ENCODE data around the gene MFSD11.
A peak's percentile ranks its signal among the peaks of the same experiment; 100 is the strongest.
"Not testable (repeated sequence)": the region's sequence is repeated elsewhere in the genome, so short reads cannot be mapped to it uniquely, and the experiment has no call there.

Gene MFSD11

GRCh38 chr17:76748657-76749056 is 10.7 kb downstream of the MFSD11 start:
- no peak for DNase-seq

GRCh38 chr17:76751416-76751993 is 13.6 kb downstream of the MFSD11 start:
- no peak for DNase-seq

GRCh38 chr17:76752006-76752405 is 14.1 kb downstream of the MFSD11 start:
- DNase-seq: no peak

- no peak for DNase-seq
Measured at GRCh38 chr17:76753061-76753961, 15.4 kb downstream of the MFSD11 start.

GRCh38 chr17:76755285-76755684 is 17.4 kb downstream of the MFSD11 start:
- DNase-seq: no peak

- DNase-seq: no peak
Measured at GRCh38 chr17:76757256-76757655, 19.3 kb downstream of the MFSD11 start.

GRCh38 chr17:76758570-76758969 is 20.7 kb downstream of the MFSD11 start:
- no peak for DNase-seq

GRCh38 chr17:76772842-76773525 is 35.1 kb downstream of the MFSD11 start:
- peak; percentile 91 for DNase-seq

- no peak for DNase-seq
Measured at GRCh38 chr17:76775021-76775600, 37.2 kb downstream of the MFSD11 start.

GRCh38 chr17:76781056-76781982 is 43.4 kb downstream of the MFSD11 start:
- DNase-seq: no peak

GRCh38 chr17:76783146-76783545 is 45.2 kb downstream of the MFSD11 start:
- no peak for DNase-seq

GRCh38 chr17:76784926-76785325 is 47.0 kb downstream of the MFSD11 start:
- DNase-seq: no peak

- DNase-seq: not testable (repeated sequence)
Measured at GRCh38 chr17:76787866-76788265, 49.9 kb downstream of the MFSD11 start.

GRCh38 chr17:76789235-76789788 is 51.4 kb downstream of the MFSD11 start:
- no peak for DNase-seq

- DNase-seq: peak; percentile 39
Measured at GRCh38 chr17:76791053-76791980, 53.4 kb downstream of the MFSD11 start.

GRCh38 chr17:76792348-76792747 is 54.4 kb downstream of the MFSD11 start:
- DNase-seq: no peak

- peak; percentile 25 for DNase-seq
Measured at GRCh38 chr17:76793775-76794174, 55.9 kb downstream of the MFSD11 start.

GRCh38 chr17:76796081-76796480 is 58.2 kb downstream of the MFSD11 start:
- no peak for DNase-seq

- DNase-seq: no peak
Measured at GRCh38 chr17:76797241-76797840, 59.4 kb downstream of the MFSD11 start.

- no peak for DNase-seq
Measured at GRCh38 chr17:76801706-76802105, 63.8 kb downstream of the MFSD11 start.

Data from fibroblast of skin of scalp (primary cell).